Gastrocnemius medialis (tissue), 4 donors: ENCODE measurements around the gene ERC2.

Experiments
- CTCF ChIP-seq, 5 experiments: fragments of 450-650 bp in 3 of 5; fragments of 200-600 bp in 2 of 5; sonication (generic) in 2 of 5; IDR thresholded peaks in 4 of 5; conservative IDR thresholded peaks in 1 of 5; 1 replicate in 4 of 5; 2 replicates in 1 of 5; pipeline ENCODE4 v1.5.1; 2016 to 2019; ENCODE audit warnings: antibody characterized with exemption in 5 of 5, mild to moderate bottlenecking in 3 of 5, moderate library complexity in 3 of 5
- POLR2A ChIP-seq, 2 donors: fragments of 450-650 bp; IDR thresholded peaks; one replicate each; pipeline ENCODE4 v1.6.1; 2017; ENCODE audit warnings: antibody characterized with exemption in 2 of 2, mild to moderate bottlenecking in 2 of 2, moderate library complexity in 2 of 2

- no peak for TF ChIP-seq CTCF (IDR thresholded peaks at IDR 0.05 in 4 of 5, conservative IDR thresholded peaks at IDR 0.05 in 1 of 5)
- no peak for TF ChIP-seq POLR2A (IDR thresholded peaks at IDR 0.05)
Observed at GRCh38 chr3:55724407-55724784, 743.9 kb downstream of the ERC2 start.
